Right renal pelvis (tissue), 4 donors: Measurements from ENCODE around the gene RAB27B. TPM values are rescaled to one million over a fixed set of nuclear protein-coding genes. Genes with fewer than 3 reads are reported as not detected.
"Not testable (repeated sequence)": the region's sequence is repeated elsewhere in the genome, so short reads cannot be mapped to it uniquely, and the experiment has no call there.

Experiments
- DNase-seq, 4 donors: peaks; one replicate each; pipeline ENCODE4 v3.0.0-alpha.2; 2013; ENCODE audit warnings: low read depth in 4 of 4, low spot score in 3 of 4, missing footprints in 1 of 4
- polyA plus RNA-seq, 4 donors: library from polyadenylated mRNA; unstranded; fragments of 120-200 nt; gene quantifications; one replicate each; pipeline ENCODE4 v1.2.1, GENCODE V29; 2013; ENCODE audit not compliant: insufficient read length in 4 of 4

RAB27B gene, protein sequence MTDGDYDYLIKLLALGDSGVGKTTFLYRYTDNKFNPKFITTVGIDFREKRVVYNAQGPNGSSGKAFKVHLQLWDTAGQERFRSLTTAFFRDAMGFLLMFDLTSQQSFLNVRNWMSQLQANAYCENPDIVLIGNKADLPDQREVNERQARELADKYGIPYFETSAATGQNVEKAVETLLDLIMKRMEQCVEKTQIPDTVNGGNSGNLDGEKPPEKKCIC
- 1 to 10 TPM; 4.1 to 6.8 (median 5.0) TPM for polyA plus RNA-seq

DNA sequence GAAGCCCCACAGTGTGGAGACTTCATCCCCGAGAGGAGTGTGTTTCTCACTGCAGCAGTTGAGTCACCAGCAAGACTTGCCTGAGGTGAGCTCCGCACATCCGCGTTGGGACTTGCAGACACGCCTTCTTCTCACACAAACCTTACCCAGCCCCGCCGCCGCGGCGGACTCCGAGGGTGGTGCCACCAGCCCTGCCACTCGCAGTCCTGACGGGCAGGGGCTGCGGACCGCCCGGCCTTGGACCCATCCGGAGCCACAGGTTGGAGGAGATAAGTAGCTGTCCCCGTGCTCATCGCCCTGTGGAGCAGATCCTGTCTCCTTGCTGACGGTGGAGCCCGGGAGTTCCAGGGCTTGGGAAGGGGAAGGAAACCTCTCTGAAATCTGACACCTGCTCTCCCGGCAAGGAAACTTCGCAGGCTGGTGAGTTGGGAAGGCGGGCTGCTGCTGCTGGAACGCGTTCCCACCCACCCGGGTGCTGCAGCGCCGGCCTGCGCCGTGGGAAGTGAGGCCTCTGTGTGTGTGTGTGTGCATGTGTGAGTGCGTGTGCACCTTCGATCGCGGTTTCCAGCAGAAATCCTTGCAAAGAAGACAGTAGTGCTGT lies at the start of gene RAB27B:
Gene RAB27B (plus strand): TSS at position 197 of the 601 bp plus-strand sequence. CDS start 49,109 bp downstream, outside the sequence.
- DNase-seq = peak; percentile 43 to 68 (median 64)

DNA sequence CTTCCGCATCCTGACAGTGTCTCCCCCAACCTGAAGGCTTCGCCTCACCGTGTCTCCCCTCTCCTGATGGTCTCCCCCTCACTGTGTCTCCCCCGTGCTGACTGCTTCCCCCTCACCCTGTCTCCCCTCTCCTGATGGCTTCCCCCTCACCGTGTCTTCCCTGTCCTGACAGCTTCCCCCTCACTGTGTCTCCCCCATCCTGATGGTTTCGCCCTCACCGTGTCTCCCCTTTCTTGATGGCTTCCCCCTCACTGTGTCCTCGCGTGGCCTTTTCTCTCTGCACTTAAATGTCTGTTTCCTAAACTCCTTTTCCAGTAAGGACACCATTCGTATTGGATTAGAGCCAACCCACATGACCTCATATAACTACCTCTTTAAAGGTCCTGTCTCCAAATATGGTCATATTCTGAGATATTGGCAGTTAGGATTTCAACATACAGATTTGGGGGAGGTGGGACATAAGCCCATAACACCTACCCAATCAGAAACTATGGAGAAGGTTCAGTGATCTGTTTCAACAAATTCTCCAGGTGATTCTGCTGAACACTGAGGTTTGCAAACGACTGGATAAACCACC lies 47.9 kb upstream of the RAB27B start:
- no peak for DNase-seq

DNA sequence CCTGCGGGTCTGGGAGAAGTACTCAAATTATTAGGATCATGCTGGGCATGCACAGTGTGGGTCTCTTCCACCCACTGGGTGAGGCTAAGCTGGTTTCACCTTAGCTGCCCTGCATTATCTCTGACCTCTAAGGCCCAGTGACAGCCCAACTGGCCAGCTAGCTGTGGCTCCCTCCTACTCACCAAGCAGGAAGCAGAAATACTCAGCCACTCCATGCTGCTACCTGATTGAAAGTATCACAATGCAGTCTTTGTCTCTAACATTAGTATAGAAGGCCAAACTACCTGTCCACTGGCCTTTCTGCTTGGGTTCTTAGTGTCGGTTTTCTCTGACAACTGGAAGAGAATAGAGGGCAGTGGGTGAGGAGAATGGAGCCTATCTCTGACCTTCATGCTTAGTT lies 47.3 kb upstream of the RAB27B start:
- no peak for DNase-seq

DNA sequence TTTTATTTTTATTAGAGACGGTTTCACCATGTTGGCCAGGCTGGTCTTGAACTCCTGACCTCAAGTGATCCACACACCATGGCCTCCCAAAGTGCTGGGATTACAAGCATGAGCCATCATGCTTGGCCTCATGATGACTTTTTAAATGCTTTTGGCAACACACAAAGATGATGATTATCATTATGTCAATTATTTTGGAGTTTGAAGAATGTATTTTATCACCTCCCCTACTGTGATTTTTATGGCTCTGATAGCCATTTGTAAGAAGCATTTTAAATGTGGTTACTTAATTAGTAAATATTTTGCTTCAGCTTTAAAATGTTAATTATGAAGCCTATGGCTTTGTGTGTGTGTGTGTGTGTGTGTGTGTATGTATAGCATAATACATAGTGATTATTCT lies 45.1 kb upstream of the RAB27B start:
- DNase-seq = no peak

DNA sequence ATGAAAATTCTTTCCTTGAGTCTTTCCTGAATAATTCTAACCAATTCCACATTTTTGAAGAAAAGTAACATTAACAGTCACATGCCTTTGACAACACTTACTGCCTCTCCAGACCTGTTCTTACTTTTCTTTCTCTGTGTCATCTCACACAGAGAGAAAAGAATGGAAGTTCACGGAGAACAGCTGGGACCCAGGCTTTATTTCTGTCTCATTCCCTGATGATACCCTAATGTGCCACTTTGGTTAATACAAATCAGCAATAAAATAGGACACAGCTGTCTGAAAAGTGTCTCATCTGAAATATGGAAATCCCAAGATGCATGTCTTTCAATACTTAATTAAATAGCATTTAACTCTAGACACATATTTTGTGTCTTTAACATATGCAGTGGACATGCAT lies 42.1 kb upstream of the RAB27B start:
- no peak for DNase-seq

DNA sequence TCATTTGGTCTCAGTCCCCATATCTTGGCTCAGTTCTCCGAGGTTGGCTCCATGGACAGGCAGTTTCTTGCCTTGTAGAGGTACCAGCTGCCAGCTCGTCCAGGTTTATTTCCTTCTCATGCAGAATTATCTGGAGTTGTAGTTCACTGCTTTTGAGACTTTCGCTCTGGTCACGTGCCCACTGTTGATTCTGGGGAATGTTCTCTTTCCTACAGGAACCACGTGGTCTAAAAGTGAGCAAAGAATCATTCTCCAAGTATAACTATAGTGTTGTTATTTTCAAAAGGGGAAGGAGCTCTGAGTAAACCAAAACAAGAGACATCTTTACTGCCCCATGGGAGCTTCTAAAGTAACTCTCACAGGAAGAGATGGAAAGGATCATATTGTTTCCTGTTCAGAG lies 41.2 kb upstream of the RAB27B start:
- DNase-seq = no peak

DNA sequence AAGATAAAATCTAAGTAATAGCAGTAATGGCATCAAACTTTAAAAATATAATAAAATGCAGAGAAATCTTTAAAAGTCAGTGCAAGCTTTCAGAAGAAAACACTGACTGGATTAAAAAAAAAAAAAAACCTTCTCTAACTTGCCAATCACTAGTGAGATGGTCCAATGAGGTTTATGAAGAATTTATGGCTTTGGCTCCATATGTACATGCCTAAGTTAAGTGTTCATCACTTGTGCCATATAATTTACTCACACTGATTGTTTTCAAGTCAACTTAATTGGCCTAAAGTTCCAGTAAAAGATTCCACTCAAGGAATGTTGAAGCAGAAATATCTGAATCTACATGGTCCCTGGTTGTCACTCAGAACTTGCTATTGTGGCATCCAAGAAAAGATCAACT lies 40.7 kb upstream of the RAB27B start:
- DNase-seq = no peak

DNA sequence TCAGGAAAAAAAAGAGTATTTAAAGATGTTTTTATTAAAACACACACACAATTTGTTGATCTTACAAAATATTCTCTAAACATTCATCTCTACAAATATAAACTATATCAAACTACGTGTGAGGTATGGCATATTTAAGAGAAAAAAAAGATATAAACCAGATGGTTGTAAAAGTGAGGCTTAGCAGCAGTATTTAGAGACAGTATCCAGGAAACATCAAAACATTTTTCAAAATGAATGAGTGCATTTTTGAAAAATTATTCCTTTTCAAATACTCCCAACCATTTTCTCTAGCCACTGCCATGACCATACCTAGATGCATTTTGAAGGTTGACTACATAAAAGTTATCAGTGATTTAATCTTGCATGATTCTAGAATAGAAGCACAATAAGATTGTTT lies 38.2 kb upstream of the RAB27B start:
- DNase-seq = no peak

DNA sequence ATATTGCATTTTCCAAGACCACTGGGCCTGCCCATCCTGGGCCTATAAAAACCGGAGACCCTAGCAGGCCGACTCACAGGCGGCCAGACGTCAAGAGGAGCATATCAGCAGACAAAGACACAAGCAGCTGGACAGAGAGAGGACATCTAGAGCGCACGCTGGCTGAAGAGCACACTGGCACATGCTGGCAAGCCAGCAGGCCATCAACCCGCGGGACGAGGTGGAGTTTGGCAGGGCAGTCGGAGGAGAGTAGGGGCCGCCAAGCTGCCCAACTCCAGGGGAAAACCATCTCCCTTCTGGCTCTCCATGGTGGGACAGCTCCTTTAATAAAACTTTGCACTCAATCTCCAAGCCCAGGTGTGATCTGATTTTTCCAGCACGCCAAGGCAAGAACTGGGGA lies 36.6 kb upstream of the RAB27B start:
- DNase-seq = no peak

DNA sequence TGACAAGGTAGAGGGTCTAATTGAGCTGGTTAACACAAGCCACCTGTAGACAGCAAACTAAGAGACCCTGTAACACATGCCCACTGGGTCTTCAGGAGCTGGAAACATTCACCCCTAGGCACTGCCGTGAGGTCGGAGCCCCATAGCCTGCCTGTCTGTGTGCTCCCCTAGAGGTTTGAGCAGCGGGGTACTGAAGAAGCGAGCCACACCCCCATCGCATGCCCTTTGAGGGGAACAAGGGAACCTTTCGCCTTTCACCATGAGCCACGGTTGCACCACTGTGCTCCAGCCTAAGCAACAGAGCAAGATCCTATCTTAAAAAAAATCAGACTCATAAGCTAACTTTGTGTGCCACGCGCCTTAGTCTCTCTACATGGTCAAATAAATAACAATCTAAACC lies 36.2 kb upstream of the RAB27B start:
- no peak for DNase-seq

DNA sequence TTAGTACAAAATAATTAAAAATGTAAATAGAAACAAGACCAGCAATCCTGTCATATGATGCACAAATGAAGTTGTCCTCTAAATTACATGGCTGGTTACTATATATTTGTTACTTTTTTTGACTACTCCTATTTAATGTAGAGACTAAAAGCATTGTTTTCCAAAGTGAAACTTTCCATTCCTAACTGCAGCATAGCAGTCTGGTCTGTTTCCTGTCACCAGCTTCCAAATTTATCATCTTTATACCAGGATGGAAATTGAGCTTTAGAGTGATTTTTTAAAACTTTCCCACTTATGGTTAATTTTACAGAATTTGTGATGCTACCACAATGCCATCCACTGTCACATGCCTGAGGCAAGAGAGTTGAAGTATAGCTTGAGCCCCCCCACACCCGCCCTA lies 33.5 kb upstream of the RAB27B start:
- DNase-seq = no peak

DNA sequence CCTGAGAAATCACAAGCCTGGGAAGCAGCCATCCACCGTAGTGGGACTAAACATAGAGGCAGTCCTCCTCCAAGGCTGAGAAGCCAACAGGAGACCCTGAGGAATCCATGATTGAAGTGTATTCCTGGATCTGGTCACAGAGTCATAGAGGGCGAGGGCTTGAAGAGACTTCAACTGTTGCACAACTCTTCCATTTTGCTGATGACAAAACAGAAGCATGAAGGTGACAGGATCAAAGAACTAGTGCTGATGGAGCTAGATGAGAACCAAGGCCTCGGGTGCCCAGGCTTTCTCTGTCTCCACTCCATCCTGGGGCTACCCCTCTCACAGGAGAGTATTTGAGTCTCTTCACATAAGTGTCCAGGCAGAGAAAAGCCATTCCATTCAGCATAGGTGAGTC lies 30.1 kb upstream of the RAB27B start:
- DNase-seq = no peak

DNA sequence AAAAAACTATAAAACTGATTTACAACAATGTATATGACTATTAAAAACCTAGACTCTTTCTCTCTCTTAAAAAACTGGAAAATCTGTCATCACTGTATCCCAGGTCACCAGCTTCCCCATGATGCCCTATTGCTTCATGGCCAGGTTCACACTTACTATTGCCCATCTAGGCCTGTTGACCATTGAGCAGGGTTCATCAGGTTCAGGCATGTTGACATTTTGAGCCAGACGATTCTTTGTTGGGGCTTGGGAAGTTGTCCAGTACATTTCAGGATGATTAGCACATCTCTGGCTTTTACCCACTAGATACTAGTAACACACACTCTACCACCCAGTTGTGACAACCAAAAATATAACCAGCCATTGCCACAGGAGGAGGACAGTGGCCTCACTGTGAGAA lies 26.9 kb upstream of the RAB27B start:
- no peak for DNase-seq

DNA sequence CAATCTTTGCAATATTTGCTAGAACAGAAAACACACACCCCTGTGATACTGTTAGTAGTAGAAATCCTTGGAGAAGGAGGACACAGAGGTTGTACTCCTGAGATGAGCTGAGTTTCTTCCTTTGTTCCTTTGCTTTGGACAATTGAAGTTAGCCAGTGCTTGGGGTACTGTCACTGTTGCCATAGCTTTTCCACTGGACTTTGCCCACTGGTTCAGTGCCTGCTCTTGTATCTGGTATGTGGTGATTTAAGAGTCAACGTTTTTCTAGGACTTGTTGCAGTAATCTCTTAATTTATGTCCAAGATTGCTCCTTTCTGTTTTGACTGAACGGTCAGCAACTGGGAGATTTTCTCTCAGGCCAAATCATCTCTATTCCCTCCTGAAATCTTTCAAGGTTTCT lies 26.1 kb upstream of the RAB27B start:
- DNase-seq = no peak

DNA sequence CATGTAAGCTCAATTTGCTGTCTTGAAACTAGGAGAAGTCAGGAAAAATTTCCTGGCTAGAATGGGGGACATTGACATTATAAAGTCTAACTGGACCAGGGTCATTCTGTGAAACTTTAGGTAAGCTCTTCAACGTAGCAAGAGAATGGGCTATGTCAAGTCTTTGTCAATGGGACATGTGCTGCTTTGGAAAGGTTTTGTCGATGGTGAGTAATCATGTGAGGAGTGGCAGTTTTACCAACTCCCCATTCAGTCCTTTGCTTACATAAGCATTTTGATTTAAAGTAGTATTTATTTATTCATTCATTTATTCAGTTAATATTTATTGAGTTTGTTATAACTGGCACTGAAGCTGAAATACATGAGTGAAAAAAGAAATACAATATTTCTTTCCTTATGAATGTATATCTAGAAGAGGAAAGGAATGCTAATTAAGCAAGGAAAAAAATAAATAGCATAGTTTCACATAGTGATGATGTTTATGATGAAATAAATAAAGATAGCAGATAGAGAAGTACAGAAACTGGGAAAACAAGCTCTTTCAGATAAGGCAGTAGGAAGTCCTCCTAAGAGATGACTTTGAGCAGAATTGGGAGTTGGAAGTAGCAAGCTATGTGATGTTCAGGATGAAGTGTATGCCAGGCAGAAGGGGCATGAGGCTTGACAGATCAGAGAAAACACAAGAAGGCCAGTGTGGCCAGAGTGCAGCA lies 25.4 kb upstream of the RAB27B start:
- DNase-seq = no peak

DNA sequence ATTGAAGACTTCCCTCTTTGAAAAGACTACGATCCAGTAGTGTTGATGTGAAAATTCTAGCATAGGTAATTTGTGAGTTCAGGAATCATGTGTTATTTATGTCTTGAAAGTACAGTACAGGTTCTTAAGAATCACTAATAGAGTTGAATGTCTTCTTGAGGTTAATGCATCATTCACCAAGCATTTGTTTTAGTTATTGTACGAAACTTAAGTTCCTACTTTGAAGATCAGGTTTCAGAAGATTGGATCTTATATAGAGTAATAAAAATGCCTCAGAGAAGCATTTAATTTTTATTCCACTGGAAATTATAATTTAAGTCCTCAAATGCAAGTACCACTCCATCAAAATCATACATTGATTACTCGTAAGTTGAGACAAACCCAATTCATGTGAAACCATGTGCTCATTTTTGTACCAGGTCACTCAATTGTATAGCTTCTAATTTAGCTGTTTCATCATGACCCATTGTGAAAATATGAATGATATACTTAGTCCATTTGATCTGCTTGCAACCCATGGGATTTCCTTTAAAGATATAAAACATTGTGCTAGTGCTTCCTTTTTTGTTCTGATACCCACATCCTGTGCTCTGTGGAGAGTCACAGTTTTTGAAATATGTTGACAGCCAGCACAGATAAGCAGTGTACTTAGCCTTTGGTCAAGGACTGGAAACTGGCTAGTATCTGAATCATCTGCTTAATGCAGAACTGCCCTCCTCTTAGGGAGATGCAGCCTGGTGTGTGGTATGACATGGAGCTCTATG lies 22.5 kb upstream of the RAB27B start:
- DNase-seq = no peak

DNA sequence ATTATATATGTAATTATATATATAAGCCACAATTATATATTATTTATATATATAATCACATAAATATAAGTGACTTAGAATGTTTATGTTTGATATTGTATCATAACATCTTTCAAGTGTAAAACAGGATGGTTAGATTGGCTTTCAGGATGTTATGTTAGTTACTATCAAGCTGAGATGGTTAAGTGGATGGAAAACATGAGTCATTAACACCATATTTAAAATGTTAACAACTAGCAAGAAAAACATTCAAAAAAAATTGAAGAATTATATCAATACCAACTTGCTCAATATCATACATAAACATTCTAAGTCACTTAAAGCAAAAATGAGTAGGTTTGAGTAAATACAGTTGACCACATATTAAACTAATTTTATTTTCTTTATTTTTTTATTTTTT lies 21.8 kb upstream of the RAB27B start:
- DNase-seq = no peak

DNA sequence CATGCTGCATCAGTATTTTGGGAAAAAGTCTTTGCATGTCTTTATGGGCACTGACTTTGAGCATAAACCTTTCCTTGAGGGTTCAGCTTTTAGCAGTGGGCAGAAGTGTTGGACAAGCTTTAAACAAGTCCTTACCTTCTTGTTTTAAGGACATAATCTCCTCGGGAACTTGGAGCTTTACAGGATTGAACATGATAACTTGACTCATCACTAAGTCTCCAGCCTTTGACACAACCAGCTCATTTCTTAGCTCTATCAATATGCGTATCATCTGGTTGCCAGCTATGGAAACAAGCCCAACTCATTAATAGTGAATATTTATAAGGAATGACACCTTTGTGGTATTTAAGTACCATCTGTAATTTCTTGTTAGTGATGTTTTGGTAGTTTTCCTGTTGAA lies 21.0 kb upstream of the RAB27B start:
- DNase-seq = no peak

DNA sequence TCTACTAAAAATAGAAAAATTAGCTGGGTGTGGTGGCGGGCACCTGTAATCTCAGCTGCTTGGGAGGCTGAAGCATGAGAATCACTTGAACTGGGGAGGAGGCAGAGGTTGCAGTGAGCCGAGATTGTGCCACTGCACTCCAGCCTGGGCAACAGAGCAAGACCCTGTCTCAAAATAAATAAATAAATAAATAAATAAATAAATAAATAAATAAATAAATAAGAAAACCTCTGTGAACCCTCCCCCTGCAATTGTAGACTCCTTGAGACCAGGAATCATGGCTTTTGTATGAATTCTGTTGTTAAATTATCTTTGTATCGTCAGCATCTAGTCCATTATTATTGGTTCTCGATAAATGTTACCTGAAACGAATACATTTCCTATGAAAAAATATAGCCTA lies 17.6 kb upstream of the RAB27B start:
- DNase-seq = not testable (repeated sequence)

DNA sequence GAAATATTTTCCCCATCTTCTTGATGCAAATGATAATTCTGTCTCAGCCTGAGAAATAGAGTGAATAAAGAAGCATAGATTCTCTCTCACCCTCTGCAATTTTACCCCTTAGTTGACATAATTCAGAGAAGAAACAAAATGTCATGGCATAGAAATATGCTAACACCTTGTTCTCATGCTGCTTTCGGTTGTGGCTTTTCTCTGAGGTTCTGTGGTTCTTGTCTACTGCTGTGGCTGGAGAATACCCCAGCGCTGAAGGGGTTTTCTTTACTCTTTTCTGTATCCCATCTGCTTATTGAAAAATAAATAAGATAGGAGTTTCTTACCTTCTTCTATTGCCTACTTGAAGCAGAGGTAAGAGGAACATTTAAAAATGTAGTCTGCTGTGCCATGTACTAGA lies 15.4 kb upstream of the RAB27B start:
- no peak for DNase-seq

DNA sequence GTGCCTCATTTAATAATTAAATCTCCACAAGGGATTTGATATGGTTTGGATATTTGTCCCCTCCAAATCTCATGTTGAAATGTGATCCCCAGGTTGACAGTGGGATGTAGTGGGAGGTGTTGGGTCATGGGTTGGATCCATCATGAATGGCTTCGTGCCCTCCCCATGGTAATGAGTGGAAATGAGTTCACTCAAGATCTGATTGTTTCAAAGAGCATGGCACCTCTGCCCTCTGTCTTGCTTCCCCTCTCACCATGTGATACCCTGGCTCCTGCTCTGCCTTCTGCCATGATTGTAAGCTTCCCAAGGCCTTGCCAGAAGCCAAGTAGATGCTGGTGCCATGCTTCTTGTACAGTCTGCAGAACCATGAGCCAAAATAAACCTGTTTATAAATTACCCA lies 15.0 kb upstream of the RAB27B start:
- DNase-seq = no peak
